HL-60 (cell line): ENCODE measurements around the gene RNF26.

Experiments
- CTCF ChIP-seq: IDR thresholded peaks from one replicate; pipeline ENCODE4 v1.5.1; 2011; ENCODE audit warnings: low read length, control low read depth, inconsistent platforms; ENCODE audit not compliant: insufficient read depth
- GABPA ChIP-seq: IDR thresholded peaks from 2 replicates; pipeline ENCODE4 v1.6.1; 2012; ENCODE audit warnings: low read depth
- POLR2AphosphoS5 ChIP-seq: IDR thresholded peaks from 2 replicates; pipeline ENCODE4 v1.6.1; 2012; ENCODE audit warnings: low read depth
- REST ChIP-seq: IDR thresholded peaks from 2 replicates; pipeline ENCODE4 v1.6.1; 2012; ENCODE audit warnings: low read depth; ENCODE audit not compliant: insufficient replicate concordance
- SPI1 ChIP-seq: IDR thresholded peaks from 2 replicates; pipeline ENCODE4 v1.6.1; 2012; ENCODE audit warnings: low read depth, mild to moderate bottlenecking, borderline replicate concordance

GRCh38 chr11:119320776-119321524, 13.4 kb upstream of the RNF26 start:
- TF ChIP-seq POLR2AphosphoS5 (no peak), CTCF (no peak), REST (no peak), GABPA (no peak), SPI1 (no peak)
